Stimulated activated naive CD4-positive, alpha-beta T cell (primary cell): ENCODE results near the gene OVCA2.
A peak's percentile ranks its signal among the peaks of the same experiment; 100 is the strongest.

Source experiments
- DNase-seq, 6 experiments: peaks; one replicate each; lab custom pipeline; 2025; lab: John Stamatoyannopoulos, UW

OVCA2 gene

DNA sequence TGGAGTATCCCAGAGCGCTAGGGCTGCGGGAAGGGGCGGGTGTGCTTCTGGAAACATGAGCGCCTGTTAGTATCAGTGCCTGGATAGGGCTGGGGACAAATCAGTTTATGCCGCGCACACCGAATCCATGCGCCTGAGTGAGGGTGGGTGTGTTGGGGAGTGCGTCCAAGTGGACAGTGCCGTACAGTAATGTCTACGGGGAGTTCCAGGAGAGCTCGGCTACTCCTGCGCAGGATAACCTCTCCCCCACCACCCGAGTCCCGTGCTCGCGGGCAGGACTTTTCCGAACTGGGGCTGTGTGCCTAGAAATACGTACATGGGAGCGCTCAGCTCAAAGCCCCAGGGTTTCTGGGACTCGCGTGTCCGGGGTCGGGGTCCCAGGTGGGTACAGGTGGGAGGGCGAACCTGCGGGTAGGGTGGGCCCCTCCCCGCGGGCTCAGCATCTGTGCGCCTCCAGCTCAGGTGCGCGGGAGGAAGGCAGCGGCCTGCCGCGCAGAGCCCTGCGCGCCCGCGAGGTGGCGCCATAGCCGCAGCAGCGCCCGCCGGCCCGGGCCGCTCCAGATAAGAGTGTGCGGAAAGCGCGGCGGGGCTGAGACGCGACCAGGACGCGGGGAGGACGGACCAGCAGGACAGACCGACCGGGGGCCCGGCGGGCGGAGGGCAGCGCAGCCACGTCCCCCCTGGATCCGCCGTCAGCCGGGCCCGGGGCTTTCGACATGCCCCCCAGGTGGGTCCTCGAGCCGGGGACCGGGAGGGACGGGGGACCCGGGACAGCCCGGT lies 12.9 kb downstream of the OVCA2 start, which contains the start of gene HIC1:
Gene HIC1, plus strand, starts transcription at position 592 of the 780 bp plus-strand sequence. CDS start 1,588 bp downstream, outside the sequence.
- peak; percentile 48 to 85 (median 64) for DNase-seq

DNA sequence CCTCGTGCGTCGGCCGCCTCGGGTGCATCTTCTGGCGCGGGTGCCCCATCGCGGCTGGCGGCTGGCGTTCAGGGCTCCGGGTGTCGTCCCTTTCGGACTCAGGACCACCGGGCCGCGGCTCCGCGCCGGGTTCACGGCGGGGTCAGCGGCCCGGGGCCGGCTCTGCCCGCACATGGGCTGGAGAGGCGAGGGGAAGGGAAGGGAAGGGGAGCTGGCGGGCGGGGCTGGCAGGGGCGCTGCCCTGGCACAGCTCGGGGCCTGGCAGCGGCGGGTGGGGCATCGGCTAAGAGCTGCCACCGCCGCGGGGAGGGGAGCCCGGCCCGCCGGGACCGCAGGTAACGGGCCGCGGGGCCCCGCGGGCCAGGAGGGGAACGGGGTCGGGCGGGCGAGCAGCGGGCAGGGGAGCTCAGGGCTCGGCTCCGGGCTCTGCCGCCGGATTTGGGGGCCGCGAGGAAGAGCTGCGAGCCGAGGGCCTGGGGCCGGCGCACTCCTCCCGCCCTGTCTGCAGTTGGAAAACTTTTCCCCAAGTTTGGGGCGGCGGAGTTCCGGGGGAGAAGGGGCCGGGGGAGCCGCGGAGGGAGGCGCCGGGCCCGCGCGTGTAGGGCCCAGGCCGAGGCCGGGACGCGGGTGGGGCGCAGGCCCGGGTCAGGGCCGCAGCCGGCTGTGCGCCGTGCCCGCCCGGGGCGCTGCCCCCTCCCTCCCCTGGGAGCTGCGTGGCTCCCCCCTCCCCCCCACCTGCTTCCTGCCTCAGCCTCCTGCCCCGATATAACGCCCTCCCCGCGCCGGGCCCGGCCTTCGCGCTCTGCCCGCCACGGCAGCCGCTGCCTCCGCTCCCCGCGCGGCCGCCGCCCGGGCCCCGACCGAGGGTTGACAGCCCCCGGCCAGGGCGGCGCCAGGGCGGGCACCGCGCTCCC lies 13.7 kb downstream of the OVCA2 start:
- peak in 3 of 6 experiments; percentile 20 to 33 (median 31) for DNase-seq

DNA sequence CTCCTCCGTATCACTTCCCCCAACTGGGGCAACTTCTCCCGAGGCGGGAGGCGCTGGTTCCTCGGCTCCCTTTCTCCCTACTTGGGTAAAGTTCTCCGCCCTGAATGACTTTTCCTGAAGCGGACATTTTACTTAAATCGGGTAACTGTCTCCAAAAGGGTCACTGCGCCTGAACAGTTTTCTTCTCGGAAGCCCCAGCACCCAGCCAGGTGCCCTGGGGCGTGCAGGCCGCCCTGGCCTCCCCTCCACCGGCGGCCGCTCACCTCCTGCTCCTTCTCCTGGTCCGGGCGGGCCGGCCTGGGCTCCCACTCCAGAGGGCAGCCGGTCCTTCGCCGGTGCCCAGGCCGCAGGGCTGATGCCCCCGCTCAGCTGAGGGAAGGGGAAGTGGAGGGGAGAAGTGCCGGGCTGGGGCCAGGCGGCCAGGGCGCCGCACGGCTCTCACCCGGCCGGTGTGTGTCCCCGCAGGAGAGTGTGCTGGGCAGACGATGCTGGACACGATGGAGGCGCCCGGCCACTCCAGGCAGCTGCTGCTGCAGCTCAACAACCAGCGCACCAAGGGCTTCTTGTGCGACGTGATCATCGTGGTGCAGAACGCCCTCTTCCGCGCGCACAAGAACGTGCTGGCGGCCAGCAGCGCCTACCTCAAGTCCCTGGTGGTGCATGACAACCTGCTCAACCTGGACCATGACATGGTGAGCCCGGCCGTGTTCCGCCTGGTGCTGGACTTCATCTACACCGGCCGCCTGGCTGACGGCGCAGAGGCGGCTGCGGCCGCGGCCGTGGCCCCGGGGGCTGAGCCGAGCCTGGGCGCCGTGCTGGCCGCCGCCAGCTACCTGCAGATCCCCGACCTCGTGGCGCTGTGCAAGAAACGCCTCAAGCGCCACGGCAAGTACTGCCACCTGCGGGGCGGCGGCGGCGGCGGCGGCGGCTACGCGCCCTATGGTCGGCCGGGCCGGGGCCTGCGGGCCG lies 14.7 kb downstream of the OVCA2 start:
- peak; percentile 26 to 82 (median 56) for DNase-seq

DNA sequence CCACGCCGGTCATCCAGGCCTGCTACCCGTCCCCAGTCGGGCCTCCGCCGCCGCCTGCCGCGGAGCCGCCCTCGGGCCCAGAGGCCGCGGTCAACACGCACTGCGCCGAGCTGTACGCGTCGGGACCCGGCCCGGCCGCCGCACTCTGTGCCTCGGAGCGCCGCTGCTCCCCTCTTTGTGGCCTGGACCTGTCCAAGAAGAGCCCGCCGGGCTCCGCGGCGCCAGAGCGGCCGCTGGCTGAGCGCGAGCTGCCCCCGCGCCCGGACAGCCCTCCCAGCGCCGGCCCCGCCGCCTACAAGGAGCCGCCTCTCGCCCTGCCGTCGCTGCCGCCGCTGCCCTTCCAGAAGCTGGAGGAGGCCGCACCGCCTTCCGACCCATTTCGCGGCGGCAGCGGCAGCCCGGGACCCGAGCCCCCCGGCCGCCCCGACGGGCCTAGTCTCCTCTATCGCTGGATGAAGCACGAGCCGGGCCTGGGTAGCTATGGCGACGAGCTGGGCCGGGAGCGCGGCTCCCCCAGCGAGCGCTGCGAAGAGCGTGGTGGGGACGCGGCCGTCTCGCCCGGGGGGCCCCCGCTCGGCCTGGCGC lies 15.4 kb downstream of the OVCA2 start:
- DNase-seq = peak in 2 of 6 experiments; percentile 22 to 37

DNA sequence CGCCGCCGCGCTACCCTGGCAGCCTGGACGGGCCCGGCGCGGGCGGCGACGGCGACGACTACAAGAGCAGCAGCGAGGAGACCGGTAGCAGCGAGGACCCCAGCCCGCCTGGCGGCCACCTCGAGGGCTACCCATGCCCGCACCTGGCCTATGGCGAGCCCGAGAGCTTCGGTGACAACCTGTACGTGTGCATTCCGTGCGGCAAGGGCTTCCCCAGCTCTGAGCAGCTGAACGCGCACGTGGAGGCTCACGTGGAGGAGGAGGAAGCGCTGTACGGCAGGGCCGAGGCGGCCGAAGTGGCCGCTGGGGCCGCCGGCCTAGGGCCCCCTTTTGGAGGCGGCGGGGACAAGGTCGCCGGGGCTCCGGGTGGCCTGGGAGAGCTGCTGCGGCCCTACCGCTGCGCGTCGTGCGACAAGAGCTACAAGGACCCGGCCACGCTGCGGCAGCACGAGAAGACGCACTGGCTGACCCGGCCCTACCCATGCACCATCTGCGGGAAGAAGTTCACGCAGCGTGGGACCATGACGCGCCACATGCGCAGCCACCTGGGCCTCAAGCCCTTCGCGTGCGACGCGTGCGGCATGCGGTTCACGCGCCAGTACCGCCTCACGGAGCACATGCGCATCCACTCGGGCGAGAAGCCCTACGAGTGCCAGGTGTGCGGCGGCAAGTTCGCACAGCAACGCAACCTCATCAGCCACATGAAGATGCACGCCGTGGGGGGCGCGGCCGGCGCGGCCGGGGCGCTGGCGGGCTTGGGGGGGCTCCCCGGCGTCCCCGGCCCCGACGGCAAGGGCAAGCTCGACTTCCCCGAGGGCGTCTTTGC lies 16.2 kb downstream of the OVCA2 start:
- peak in 2 of 6 experiments; percentile 32 to 56 for DNase-seq

DNA sequence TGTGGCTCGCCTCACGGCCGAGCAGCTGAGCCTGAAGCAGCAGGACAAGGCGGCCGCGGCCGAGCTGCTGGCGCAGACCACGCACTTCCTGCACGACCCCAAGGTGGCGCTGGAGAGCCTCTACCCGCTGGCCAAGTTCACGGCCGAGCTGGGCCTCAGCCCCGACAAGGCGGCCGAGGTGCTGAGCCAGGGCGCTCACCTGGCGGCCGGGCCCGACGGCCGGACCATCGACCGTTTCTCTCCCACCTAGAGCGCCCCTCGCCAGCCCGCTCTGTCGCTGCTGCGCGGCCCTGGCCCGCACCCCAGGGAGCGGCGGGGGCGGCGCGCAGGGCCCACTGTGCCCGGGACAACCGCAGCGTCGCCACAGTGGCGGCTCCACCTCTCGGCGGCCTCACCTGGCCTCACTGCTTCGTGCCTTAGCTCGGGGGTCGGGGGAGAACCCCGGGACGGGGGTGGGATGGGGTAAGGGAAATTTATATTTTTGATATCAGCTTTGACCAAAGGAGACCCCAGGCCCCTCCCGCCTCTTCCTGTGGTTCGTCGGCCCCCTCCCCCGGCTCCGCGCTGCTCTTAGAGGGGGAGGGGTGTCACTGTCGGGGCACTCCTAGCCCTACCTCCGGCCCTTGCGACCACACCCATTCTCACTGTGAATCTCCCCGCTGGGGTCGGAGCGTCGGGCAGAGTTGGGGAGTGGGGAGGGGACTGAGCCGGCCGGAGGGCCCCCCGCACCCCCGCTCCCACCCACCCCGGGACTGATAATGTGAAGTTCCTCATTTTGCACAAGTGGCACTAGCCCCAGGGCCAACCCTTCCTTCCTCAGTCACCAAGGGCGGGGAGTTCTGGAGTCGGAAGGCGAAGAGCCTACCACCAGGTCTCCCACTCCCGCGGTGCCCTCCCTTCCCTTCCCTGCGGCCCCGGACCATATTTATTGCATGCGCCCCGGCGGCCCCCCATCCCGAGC lies 17.0 kb downstream of the OVCA2 start:
- peak in 5 of 6 experiments; percentile 32 to 56 (median 44) for DNase-seq

DNA sequence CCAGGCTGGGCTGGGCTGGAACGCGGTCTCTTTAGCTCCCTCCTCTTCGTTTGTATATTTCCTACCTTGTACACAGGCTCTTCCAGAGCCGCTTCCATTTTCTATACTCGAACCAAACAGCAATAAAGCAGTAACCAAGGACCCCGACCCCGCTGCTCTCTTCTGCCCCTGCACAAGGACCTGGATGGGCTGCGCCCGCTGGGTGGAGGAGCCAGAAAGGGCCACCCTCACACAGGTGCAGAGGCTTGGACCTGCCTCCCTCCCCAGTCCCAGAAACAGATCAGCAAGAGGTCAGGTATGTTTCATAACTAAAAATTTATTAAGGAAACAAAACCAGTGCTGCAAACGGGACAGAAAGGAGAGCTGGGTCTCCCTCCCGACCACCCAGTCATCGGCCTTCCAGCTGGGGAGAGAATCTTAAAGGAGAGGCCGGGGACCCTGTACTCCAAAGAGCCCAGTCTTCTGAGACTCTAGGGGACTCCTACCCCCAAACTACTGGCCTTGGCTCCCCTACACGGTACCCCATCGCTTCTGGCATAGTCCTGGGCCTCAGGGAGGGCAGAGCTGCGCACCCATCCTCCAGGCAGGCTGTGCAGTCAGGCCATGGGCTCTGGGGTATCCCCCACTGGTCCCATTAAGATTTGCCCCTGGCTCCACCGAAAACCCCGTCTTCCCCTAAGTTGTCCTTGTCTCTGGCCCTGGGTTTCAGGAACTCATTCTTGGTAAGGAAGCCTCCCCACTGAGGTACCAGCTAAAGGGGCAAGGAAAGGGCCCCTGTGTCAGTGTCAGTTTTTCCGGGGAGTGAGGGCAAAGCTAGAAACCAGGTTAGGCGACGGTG lies 17.9 kb downstream of the OVCA2 start:
- DNase-seq = no peak

DNA sequence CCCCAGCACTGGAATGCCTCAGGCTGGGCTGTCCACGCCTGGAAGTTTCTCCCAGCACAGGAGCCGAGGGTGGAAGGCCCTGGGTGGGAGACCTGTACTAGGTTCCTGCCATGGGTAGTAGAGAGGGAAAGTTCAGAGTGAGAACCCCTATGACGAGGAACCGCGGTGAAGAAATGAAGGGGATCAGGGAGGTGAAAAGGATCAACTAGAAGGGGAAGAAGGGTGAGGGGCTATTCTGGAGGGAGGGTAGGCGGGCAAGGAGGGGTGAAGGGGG lies 18.5 kb downstream of the OVCA2 start:
- no peak for DNase-seq

DNA sequence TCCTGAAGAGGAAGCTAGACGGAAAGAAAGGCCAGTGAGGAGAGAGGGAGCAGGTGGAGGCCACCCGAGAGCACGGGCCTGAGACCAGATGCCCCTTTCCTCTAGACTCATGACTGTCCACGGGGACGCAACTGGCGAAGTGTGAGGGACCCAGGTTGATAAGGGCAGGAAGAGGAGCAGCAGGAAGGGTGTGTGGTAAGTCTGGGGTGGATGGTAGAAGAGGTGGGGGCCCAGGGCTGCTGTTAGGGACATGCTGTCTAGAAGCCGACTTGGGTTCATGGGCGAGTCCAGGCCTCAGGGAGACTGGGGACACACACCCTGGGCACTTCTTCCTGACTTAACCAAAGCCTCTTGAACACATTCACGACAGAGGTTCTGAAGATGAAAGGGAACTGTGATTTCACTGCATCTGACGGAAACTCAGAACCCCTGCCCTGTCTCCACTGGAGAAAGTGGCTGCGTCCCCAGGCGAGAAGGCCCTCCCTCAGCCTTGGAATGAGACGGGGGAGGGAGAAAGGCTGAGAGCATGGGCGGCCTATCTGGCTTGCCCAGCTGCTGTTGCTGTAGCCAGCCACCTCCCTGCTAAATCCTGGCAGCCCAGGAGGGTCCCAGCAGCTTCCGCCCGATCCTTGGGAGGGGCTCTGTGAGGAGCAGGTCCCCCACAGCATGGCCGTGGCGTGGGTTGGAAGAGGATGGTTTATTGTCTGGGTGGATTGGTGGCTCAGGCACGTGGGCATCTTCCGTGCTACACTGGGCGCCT lies 19.0 kb downstream of the OVCA2 start:
- no peak for DNase-seq

DNA sequence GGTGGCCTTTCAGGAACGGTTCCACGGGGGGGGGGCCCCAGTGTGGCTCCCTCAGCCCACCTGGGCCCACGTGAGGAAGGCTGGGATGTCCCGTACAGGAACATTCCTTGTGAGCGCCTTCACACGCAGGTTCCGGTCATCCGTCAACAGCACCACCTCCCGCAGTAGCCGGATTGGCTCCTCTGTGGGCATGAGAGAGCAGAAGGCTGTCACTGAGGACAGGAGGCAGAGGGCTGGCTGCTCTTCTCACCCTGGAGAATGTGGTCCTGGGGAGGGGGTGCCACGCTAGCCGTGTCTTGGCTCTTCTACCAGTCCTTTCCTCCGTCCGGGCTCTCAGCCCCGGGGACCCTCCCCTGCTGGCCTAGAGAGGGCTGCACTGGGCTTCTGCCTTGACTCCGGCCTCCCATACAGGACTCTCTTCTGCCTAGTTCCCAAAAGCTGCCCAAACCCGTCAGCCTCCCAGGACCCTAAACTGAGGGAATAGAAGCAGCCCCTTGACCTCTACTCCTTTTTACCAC lies 19.7 kb downstream of the OVCA2 start:
- DNase-seq = no peak

DNA sequence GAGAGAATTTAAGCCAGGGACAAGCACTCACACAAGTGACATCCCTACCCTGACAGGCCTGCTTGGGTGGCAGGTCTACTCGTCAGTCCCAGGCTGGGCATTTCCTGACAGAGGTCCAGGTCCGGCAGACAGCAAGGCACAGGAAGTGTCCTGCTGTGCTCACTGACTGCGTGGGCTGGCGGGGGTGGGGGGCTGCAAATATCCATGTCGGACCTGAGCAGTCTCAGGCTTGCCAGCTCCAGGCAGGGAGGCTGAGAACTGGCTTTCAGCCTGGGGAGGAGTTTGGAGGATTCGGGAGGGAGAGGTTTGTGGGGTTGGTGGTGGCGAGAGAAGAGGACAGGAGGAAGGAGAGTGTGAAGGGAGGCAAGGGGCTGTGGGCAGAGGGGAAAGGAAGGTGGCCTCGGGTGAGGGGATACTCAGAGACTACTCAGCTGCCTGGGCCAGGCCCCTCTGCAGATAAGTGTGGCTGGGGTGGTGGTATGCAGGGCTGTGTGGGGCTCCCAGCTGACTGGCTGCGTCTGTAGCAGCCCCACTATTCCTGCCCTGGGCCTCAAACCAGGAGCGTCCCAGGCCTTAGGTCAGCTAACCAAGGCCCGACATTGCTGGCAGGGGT lies 20.9 kb downstream of the OVCA2 start:
- no peak for DNase-seq

DNA sequence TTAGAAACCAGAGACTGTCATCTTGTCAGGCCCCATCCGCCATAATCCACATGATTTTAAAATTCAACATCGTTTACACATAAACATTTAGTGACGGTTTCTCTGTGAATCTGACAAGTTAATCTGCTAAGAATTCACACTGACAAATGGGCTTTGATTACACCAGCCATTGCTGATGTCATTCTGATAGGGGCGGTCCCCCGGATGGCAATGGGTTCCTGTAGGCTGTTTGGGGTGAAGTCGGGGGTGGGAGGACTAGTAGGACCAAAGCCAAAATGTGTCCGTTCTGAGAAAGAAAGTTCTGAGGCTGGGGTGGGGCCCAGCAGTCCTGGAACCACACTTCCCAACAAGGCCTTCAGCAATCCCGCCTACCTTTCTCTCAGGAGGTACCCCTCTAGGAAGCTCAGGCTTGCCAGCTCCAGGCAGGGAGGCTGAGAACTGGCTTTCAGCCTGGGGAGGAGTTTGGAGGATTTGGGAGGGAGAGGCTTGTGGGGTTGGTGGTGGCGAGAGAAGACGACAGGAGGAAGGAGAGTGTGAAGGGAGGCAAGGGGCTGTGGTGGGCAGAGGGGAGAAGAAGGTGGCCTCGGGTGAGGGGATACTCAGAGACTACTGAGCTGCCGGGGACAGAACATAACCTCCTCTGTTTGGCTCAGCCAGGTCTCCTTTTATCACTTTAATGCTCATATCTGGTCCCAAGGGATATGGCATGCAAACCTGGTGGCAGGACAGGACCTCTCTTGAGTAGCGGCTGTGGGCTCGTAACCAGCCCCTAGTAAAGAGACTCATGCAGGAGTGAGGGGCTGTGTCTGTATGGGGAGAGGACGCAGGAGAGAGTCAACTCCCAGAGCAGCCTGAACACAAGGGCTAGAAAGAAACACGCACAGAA lies 21.7 kb downstream of the OVCA2 start:
- no peak for DNase-seq

DNA sequence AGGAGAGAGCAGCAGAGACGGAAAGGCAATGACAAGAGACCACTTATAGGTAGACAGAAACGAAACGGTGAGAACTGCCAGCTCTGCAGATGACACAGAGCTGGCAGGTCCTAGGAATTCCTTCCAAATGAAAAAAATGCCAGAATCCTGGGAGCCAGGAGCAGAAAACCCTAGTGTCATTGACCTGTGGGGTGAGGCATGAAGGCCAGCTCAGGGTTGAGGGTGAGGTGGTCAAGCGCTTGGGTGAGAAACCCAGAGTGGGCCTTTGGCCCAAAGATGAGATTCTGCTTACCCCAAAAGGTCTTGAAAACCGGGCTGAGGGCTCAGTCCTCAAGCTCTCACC lies 22.3 kb downstream of the OVCA2 start:
- no peak for DNase-seq

DNA sequence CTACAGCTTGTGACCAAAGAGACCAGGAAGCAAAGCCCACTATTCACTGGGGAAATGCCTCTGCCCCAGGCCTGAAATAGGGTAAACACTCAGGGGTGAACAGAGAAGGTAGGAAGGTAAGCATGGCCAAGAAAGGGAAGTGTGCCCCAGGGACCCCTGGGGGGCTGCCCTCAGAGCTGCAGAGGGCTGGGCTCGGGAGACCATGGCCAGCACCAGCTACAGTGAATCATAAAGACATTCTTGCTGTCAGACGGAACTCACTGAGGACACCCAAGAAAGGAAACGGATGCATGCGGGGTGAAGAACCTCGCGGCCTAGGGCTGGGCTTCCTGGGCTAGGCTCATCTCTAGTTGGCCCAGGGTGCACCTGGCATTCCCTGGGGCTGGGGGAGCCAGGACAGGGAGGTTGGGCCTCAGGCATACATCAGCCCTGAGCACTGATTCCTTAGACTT lies 22.7 kb downstream of the OVCA2 start:
- DNase-seq = no peak

DNA sequence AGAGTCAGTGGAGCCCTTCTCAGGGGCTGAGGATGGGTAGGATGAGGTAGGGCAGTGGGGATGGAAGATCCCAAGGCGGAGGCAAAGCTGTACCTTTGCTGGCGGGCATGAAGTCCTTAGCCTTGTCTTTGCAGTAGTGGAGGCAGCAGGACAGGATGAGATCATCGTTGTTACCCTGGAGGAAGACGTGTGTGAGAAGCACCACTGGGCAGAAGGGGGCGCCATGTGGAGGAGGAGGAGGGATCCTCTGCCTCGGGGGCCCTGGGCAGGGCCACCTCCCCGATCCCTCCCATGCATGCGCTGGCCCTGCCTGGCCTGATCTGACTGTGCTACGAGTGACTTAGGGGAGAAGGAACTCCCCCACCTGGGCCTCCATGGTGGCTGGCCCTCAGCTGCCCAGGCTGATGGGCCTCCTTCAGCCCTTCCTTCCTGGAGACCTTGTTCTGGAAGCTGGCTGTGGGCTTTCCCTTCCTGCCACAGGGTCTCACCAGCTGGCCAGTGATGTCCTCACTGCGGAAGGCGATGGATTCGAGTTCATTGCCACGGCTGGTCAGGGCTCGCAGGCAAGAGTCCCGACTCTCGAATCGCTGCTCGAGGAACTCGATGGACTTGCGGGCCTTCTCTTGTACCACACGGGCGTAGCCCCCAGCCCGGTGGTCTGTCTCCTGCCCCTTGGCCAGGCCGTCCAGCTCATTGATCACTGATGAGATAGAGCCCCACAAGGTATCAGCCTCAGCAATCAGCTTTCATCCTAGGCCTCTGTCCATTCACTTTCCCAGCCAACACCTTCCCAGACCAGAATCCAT lies 23.4 kb downstream of the OVCA2 start:
- DNase-seq = peak in 4 of 6 experiments; percentile 7 to 23 (median 14)
